Measurements from ENCODE around the gene FASN. TPM values are rescaled to one million over a fixed set of nuclear protein-coding genes. Genes with fewer than 3 reads are reported as not detected.

Gene FASN
- total and polyA plus RNA-seq, 2 of the 13 experiments (the other 11 are each of a cell fraction or from before 2014, with no cell fraction given), result 51.7 to 101 TPM

GRCh38 chr17:82076018-82076784 is 21.8 kb downstream of the FASN start (continued):
- TF ChIP-seq NFKBIZ (CRISPR knock-in tag; IDR thresholded peaks at IDR 0.05) (no peak), MLX (CRISPR knock-in tag; IDR thresholded peaks at IDR 0.05) (no peak), ZNF3 (CRISPR knock-in tag; IDR thresholded peaks at IDR 0.05) (no peak), JDP2 (CRISPR knock-in tag; IDR thresholded peaks at IDR 0.05; ENCODE audit: borderline replicate concordance) (no peak), CSRNP2 (CRISPR knock-in tag; conservative IDR thresholded peaks at IDR 0.05; ENCODE audit: low read depth) (no peak), CENPX (CRISPR knock-in tag; IDR thresholded peaks at IDR 0.05) (no peak), THRA (CRISPR knock-in tag; IDR thresholded peaks at IDR 0.05; ENCODE audit: borderline replicate concordance) (no peak), DRAP1 (CRISPR knock-in tag; IDR thresholded peaks at IDR 0.05) (no peak), ZNF839 (CRISPR knock-in tag; IDR thresholded peaks at IDR 0.05; ENCODE audit: borderline replicate concordance) (no peak), ZNF678 (CRISPR knock-in tag; IDR thresholded peaks at IDR 0.05) (no peak), EED (CRISPR knock-in tag; IDR thresholded peaks at IDR 0.05) (no peak), MYC (CRISPR knock-in tag; IDR thresholded peaks at IDR 0.05; ENCODE audit: borderline replicate concordance) (no peak), MIXL1 (CRISPR knock-in tag; IDR thresholded peaks at IDR 0.05) (no peak), MBD4 (IDR thresholded peaks at IDR 0.05; ENCODE audit: borderline replicate concordance, low read length) (no peak; the same call in 1 of the 2 replicates), RAD21 (CRISPR knock-in tag; IDR thresholded peaks at IDR 0.05) (peak; percentile 47; the same call in 1 of the 2 replicates), NAIF1 (CRISPR knock-in tag; IDR thresholded peaks at IDR 0.05; ENCODE audit: borderline replicate concordance) (no peak), ZNF550 (CRISPR knock-in tag; IDR thresholded peaks at IDR 0.05; ENCODE audit: borderline replicate concordance) (no peak), BHLHE40 (IDR thresholded peaks at IDR 0.05; ENCODE audit: low read length) (no peak), ZBED4 (CRISPR knock-in tag; IDR thresholded peaks at IDR 0.05; ENCODE audit: borderline replicate concordance) (no peak), SIN3A (IDR thresholded peaks at IDR 0.05; ENCODE audit: borderline replicate concordance, low read depth, low read length) (0 out of 2 replicates have a peak, but pooled peaks have one; percentile 20)

Data from HepG2 (cell line).